HG03175 (cell line): ENCODE data around the gene EYS.

Source experiments
- ATAC-seq: cut with Tn5 transposase; IDR thresholded peaks from one replicate; pipeline ENCODE4 v1.9.1; 2021; ENCODE audit warnings: mild to moderate bottlenecking, moderate library complexity; ENCODE audit not compliant: unreplicated experiment

The EYS gene

DNA sequence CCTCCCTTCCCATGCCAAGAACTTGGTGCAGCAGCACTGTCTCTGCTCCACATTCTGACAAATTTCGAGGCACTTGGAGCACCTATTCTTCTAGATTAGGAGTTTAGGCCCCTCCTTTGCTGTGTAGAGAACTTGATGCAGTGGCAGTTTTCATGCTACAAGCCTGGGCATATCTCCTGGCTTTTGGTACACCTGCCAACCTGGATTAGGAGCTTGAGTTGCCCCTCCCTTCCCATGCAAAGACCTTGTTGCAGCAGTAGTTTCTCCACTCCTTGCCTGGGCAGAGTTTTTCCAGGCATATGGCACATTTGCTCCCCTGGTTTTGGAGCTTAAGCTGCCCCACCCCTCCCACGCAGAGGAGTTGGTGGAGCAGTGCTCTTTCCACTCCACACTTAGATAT is 956.1 kb downstream of the EYS start:
- ATAC-seq = no peak

DNA sequence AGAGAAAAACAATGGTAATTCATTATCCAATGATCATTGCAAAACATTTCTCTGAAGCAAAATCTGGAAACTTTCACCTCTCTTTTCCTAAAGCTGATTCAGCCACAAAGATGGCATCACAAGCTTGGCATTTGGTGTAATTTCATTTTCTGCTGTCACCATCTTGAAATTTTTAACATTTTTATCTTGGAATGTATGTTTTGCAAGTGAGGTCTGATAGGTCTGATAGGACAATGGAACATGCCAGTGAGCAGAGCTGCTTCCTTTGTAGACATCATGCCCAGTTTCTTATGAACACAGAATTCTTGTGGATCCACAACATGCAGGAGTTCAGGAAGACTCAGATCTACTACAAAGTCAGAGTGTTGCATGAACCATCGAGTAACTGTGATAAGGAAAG is 969.6 kb downstream of the EYS start:
- no peak for ATAC-seq

DNA sequence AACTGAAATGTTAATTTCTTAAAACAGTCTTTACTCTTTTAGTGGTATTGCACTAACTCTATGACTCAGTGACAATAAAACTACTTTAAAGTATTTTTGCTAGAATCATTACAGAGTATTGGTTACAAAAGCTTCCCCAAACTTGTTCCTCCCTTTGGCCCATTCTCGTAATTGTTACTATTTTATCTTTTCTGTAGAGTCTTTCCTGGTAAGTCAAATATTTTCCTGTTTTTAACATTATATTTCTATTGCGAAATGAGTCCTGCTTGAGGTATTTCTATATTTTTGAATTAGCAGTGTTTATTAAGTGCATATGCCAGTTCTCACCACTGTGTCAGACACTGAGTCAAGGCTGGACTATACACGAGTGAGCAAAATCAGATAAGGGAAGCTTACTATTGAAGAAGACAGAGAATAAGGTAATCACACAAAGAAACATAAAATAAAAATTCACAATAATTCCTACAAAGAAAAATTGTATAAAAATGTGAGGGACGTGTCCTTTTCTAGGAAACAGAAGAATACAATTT is 970.5 kb downstream of the EYS start:
- no peak for ATAC-seq

GRCh38 chr6:64733433-64733832 is 973.6 kb downstream of the EYS start:
- ATAC-seq = no peak

- ATAC-seq = no peak
These were observed 974.1 kb downstream of the EYS start for GRCh38 chr6:64732888-64733287.

DNA sequence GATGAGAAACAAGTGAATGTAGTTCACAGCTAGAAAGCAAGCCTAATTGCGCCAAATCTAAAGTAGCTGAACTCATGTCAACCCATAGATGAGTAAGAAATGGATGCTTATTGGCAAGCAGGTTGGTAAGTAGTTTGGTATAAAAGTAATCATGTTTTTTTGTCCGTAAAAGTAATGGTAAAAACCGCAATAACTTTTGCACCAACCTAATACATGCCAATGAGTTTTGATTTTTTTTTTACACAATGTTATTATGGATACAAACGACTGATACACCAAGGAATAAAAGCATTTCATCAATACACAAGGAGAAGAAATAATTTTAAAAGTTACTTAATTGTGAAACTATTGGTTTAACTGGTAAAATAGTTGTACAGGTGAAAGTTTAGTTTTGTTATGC is 977.5 kb downstream of the EYS start:
- ATAC-seq = no peak

DNA sequence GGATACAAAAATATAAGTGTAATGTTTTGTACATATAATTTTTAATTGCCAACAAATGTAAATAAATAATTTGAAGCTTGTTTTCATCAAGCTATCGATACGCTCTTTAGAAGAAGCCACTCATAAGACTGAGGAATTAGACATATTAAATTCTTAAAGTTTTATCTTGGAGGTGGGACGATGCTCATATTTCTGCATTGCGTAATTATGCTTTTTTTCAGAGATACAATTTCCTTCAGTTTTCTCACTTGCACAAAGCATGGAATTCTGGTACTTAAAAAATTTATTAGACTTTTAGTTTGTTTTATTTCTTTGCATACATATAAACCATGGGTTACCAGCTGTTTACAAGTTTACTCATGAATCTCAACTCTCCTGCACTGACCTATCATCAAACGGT is 980.0 kb downstream of the EYS start:
- ATAC-seq = no peak

DNA sequence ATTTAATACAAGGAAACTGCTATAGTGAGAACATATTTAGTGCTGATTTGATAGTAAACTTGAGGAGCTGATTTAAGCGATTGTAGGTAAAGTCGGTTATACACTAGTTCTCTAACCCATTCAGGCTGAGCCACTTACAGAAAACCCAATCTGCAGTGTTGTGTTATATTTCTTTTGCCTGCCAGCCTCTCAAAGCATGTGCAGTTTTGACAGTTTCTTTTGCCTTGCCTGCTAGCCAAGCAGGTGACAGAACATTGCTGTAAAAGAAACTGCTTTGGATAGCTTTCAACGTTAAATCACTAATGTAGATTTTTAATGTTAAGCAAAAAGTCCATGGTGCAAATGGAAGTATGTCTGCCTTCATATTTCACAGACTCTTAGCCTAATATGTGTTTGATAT is 982.9 kb downstream of the EYS start:
- no peak for ATAC-seq

- ATAC-seq = no peak
These were observed 983.5 kb downstream of the EYS start for GRCh38 chr6:64723327-64724058.

DNA sequence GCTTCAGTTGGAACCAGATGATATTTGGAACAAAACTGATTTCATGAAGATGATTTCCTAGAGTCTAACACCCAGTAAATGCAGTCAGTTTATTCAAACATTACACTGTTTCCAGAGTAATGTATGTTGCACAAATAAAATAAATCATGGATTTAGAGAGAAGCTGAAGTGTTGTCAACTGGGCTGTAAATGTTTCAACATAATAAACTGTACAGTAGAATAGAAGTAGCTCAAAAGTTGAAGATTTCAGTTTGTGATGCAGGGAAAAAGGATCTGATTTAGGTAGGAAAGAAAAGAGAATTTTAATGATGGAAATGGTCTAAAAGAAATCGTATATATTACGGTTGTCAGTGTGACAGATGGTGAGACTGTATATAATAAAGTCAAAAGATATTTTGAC is 985.2 kb downstream of the EYS start:
- no peak for ATAC-seq

DNA sequence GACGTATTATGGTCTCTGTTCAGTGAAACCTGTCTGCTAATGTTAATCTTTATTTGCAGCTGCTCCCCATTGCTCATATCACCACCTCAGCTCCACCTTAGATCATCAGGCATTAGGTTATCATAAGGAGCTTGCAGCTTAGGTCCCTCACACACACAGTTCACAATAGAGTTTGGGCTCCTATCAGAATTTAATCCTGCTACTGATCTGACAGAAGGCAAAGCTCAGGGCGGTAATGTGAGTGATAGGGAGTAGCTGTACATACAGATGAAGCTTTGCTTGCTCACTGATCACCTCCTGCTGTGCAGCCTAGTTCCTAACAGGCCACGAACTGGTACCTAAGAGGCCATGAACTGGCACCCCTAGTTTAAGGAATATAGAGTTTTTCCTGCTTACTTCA is 989.7 kb downstream of the EYS start:
- no peak for ATAC-seq

DNA sequence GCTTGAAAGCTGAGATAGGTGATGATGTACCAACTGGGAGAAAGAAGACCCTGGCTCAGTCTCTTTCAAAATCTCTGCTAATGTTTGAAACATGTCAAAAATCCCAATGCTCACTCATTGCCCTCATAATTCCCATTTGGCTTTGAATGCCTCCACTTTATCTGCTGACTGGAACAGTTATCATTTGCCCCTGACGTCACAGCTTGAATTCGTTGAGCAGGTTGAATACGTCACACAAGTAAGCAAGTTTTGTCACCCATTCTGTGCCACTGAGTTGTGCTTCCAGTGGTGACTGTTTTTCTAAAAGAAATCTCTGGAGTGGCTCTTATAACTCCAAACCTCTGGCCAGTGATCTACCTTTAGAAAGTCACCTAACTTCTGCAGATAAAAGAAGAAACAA is 991.4 kb downstream of the EYS start:
- no peak for ATAC-seq

- ATAC-seq = no peak
These were observed 993.0 kb downstream of the EYS start for GRCh38 chr6:64714073-64714472.

DNA sequence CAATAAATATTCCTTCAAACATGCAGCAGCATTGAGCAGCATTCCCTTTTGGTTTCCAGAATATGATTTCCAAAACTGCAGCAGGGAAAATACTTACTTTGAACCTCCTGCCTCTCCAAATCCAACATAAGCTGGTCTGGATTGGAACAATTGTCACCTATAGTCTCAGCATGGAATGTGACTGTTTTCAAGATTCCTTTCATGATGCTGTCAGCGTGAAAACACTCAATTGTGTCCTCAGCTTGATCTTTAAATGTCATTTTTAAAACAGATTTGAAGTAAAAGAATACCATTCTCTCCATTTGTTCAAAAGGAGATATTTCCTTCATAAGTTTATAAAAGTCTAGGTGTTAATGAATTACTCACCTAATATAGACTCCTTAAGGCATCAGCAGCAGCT is 993.9 kb downstream of the EYS start:
- no peak for ATAC-seq

GRCh38 chr6:64712606-64713005 is 994.4 kb downstream of the EYS start:
- ATAC-seq = no peak

DNA sequence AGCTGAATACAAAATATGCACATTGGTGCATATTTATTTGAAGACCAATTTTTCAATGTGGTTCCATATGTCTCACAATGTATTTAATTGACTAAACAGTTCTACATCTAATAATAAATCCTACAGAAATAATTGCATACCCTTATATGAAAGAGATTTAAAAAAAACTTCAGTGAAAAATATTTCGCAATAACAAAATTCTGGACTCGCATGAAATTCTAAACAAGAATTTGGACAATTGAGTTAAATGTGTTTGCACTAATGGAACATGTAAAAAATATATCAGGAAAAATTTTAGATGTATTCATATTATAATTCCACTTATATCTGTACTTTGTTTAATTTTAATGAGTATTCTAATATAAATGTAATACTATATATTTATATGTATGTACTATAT is 1003.1 kb downstream of the EYS start:
- no peak for ATAC-seq

DNA sequence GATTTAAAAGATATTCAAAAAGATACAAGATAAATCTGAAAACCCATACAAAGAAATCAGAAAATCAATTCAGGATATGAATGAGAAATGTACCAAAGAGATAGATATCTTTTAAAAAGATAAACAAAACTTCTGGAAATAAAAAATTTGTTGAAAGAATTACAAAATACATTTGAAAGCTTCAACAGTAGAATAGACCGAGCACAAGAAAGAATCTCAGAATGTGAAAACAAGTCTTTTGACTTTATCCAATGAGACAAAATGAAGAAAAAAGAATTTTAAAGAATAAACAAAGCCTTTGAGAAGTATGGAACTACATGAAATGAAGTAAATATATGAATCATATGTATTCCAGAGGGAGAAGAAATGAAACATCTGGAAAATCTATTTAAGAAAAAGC is 1011.0 kb downstream of the EYS start:
- no peak for ATAC-seq

GRCh38 chr6:64694356-64694755 is 1012.7 kb downstream of the EYS start:
- ATAC-seq = no peak

DNA sequence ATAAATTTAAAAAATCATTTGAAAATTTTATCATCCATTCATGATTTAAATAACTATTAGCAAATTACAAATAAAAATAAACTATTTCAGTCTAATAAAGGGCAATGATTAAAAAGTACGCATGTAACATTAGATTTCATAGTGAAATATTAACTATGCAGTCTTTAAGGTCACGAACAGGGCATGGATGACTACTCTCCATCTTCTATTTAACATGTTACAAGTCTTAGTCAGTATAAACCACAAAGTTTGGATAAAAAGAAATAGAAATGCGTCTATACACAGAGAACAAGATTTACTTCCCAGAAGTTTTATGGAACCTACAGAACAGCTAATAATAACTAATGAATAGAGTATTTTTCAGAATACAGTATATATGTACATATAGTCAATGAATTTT is 1016.0 kb downstream of the EYS start:
- ATAC-seq = no peak

- no peak for ATAC-seq
These were observed 1021.6 kb downstream of the EYS start for GRCh38 chr6:64685401-64685800.

- ATAC-seq = no peak
These were observed 1023.3 kb downstream of the EYS start for GRCh38 chr6:64683682-64684081.

GRCh38 chr6:64681416-64682160 is 1025.4 kb downstream of the EYS start:
- ATAC-seq = no peak
